CD4-positive, CD25-positive, alpha-beta regulatory T cell (primary cell): ENCODE measurements around the gene DYNC2H1. TPM values are rescaled to one million over a fixed set of nuclear protein-coding genes. Genes with fewer than 3 reads are reported as not detected.

Experiments
- ATAC-seq, 2 donors: fragments of 150-1000 bp; cut with Tn5 transposase; one replicate each; pipeline ENCODE4 v1.10.0; 2021; ENCODE audit warnings: low read depth in 2 of 2, moderate number of reproducible peaks in 2 of 2, moderate library complexity in 1 of 2
- DNase-seq, 3 donors: peaks; one replicate each; pipeline versions ENCODE4 v3.0.0 to v3.0.0-alpha.2; 2012 to 2022; ENCODE audit warnings: mixed read lengths in 1 of 3
- H3K27ac ChIP-seq: one replicate; pipeline ENCODE4 v1.7.0; 2013; ENCODE audit warnings: mild to moderate bottlenecking, low read length; ENCODE audit not compliant: insufficient read depth, poor library complexity, severe bottlenecking
- H3K27me3 ChIP-seq: one replicate; pipeline ENCODE4 v1.7.0; 2013; ENCODE audit warnings: low read length; ENCODE audit not compliant: control insufficient read depth, insufficient read depth
- H3K36me3 ChIP-seq: one replicate; pipeline ENCODE4 v1.7.0; 2013; ENCODE audit warnings: mild to moderate bottlenecking, low read length, moderate library complexity; ENCODE audit not compliant: control insufficient read depth, insufficient read depth
- H3K4me1 ChIP-seq: 2 replicates; pipeline ENCODE4 v1.7.0; 2013; ENCODE audit warnings: mild to moderate bottlenecking, low read length; ENCODE audit not compliant: insufficient read depth, control insufficient read depth, poor library complexity, severe bottlenecking
- H3K4me3 ChIP-seq: one replicate; pipeline ENCODE4 v1.7.0; 2013; ENCODE audit warnings: low read depth, mild to moderate bottlenecking, low read length, moderate library complexity
- H3K9me3 ChIP-seq, 2 experiments: 1 replicate in 1 of 2; 2 replicates in 1 of 2; pipeline ENCODE4 v1.7.0; 2013; ENCODE audit warnings: low read length in 2 of 2, mild to moderate bottlenecking in 1 of 2, moderate library complexity in 1 of 2; ENCODE audit not compliant: control insufficient read depth in 2 of 2
- H3K27ac Mint-ChIP-seq, 3 donors: one replicate each; pipeline ENCODE4 v1.8.0; 2020 to 2022; ENCODE audit warnings: mild to moderate bottlenecking in 3 of 3, mixed read lengths in 3 of 3, moderate library complexity in 2 of 3
- H3K27me3 Mint-ChIP-seq: one replicate; pipeline ENCODE4 v1.8.0; 2022; ENCODE audit warnings: mild to moderate bottlenecking, mixed read lengths
- H3K36me3 Mint-ChIP-seq: one replicate; pipeline ENCODE4 v1.8.0; 2020; ENCODE audit warnings: mixed read lengths
- H3K4me1 Mint-ChIP-seq, 4 donors: one replicate each; pipeline ENCODE4 v1.8.0; 2020 to 2022; ENCODE audit warnings: mixed read lengths in 4 of 4, mild to moderate bottlenecking in 1 of 4
- H3K4me3 Mint-ChIP-seq, 4 donors: one replicate each; pipeline ENCODE4 v1.8.0; 2020 to 2022; ENCODE audit warnings: mild to moderate bottlenecking in 4 of 4, mixed read lengths in 4 of 4, moderate library complexity in 3 of 4
- H3K9me3 Mint-ChIP-seq, 7 donors: one replicate each; pipeline ENCODE4 v1.8.0; 2020 to 2022; ENCODE audit warnings: mixed read lengths in 7 of 7, mild to moderate bottlenecking in 3 of 7, moderate library complexity in 2 of 7
- polyA plus RNA-seq, 4 donors: library from polyadenylated mRNA; unstranded; fragments of 300-500 nt; fragmentation: Illumina TruSeq; gene quantifications; one replicate each; pipeline ENCODE4 v1.2.3, GENCODE V29; 2021
- total RNA-seq: library from RNA; stranded (reverse); gene quantifications from one replicate; pipeline ENCODE4 v1.2.3, GENCODE V29; 2022

Gene DYNC2H1
- total and polyA plus RNA-seq, 5 donors from 2014 or later, result 0.10 to 1.8 (median 0.18) TPM

GRCh38 chr11:103147627-103148026 lies 38.4 kb downstream of the DYNC2H1 start:
- Mint-ChIP-seq H3K27ac (no peak overlapping the region), H3K36me3 (peaks cover 4% of the 10 kb centered on the region), H3K27me3 (no peaks in the 10 kb centered on the region), H3K4me1 (no peaks in the 10 kb centered on the region), H3K9me3 (peaks cover 0 to 2% (median 0%) of the 10 kb centered on the region in 7 donors), H3K4me3 (no peak overlapping the region)
- Histone ChIP-seq H3K27ac (no peak overlapping the region), H3K4me1 (no peaks in the 10 kb centered on the region), H3K9me3 (no peaks in the 10 kb centered on the region), H3K36me3 (no peaks in the 10 kb centered on the region), H3K4me3 (no peak overlapping the region), H3K27me3 (no peaks in the 10 kb centered on the region)
- ATAC-seq (no peak), DNase-seq (no peak)

- H3K9me3 ChIP-seq, result no peaks in the 10 kb centered on the region
- H3K36me3 ChIP-seq, result no peaks in the 10 kb centered on the region
- H3K27ac Mint-ChIP-seq, result no peak overlapping the region
- H3K27ac ChIP-seq, result no peak overlapping the region
- H3K4me3 ChIP-seq, result no peak overlapping the region
- no peak for DNase-seq
- no peak for ATAC-seq
- peaks cover 0 to 2% (median 0%) of the 10 kb centered on the region in 7 donors for H3K9me3 Mint-ChIP-seq
- no peaks in the 10 kb centered on the region for H3K27me3 Mint-ChIP-seq
- H3K4me1 ChIP-seq, result no peaks in the 10 kb centered on the region
- H3K4me3 Mint-ChIP-seq, result no peak overlapping the region
- H3K36me3 Mint-ChIP-seq, result peaks cover 3% of the 10 kb centered on the region
- H3K4me1 Mint-ChIP-seq, result no peaks in the 10 kb centered on the region
- H3K27me3 ChIP-seq, result no peaks in the 10 kb centered on the region
Measured at GRCh38 chr11:103157542-103157941, 48.3 kb downstream of the DYNC2H1 start.

- Mint-ChIP-seq H3K4me1 (no peaks in the 10 kb centered on the region), H3K36me3 (no peaks in the 10 kb centered on the region), H3K27ac (no peak overlapping the region), H3K4me3 (no peak overlapping the region), H3K9me3 (no peaks in the 10 kb centered on the region), H3K27me3 (peaks cover 4% of the 10 kb centered on the region)
- Histone ChIP-seq H3K27ac (no peak overlapping the region), H3K4me3 (no peak overlapping the region), H3K27me3 (no peaks in the 10 kb centered on the region), H3K36me3 (no peaks in the 10 kb centered on the region), H3K4me1 (no peaks in the 10 kb centered on the region), H3K9me3 (no peaks in the 10 kb centered on the region)
- DNase-seq, result no peak
- no peak for ATAC-seq
Measured at GRCh38 chr11:103164093-103164796, 55.0 kb downstream of the DYNC2H1 start.

GRCh38 chr11:103167166-103167565 lies 57.9 kb downstream of the DYNC2H1 start:
- Mint-ChIP-seq H3K27ac (no peak overlapping the region), H3K4me3 (no peak overlapping the region), H3K4me1 (no peaks in the 10 kb centered on the region), H3K36me3 (no peaks in the 10 kb centered on the region), H3K9me3 (no peaks in the 10 kb centered on the region), H3K27me3 (peaks cover 4% of the 10 kb centered on the region)
- Histone ChIP-seq H3K36me3 (no peaks in the 10 kb centered on the region), H3K27ac (no peak overlapping the region), H3K27me3 (no peaks in the 10 kb centered on the region), H3K4me3 (no peak overlapping the region), H3K9me3 (no peaks in the 10 kb centered on the region), H3K4me1 (no peaks in the 10 kb centered on the region)
- no peak for DNase-seq
- ATAC-seq, result no peak

GRCh38 chr11:103170865-103171264 lies 61.6 kb downstream of the DYNC2H1 start:
- H3K27ac Mint-ChIP-seq, result no peak overlapping the region
- no peaks in the 10 kb centered on the region for H3K9me3 Mint-ChIP-seq
- no peak overlapping the region for H3K4me3 Mint-ChIP-seq

GRCh38 chr11:103175461-103176129 lies 66.4 kb downstream of the DYNC2H1 start:
- H3K36me3 Mint-ChIP-seq, result peaks cover 2% of the 10 kb centered on the region
- ATAC-seq, result no peak
- H3K36me3 ChIP-seq, result no peaks in the 10 kb centered on the region
- H3K4me1 ChIP-seq, result no peaks in the 10 kb centered on the region
- H3K27ac Mint-ChIP-seq, result no peak overlapping the region
- H3K9me3 ChIP-seq, result no peaks in the 10 kb centered on the region
- no peaks in the 10 kb centered on the region for H3K9me3 Mint-ChIP-seq
- H3K4me1 Mint-ChIP-seq, result no peaks in the 10 kb centered on the region
- no peak overlapping the region for H3K27ac ChIP-seq
- no peak overlapping the region for H3K4me3 ChIP-seq
- no peak for DNase-seq
- H3K27me3 Mint-ChIP-seq, result no peaks in the 10 kb centered on the region
- H3K4me3 Mint-ChIP-seq, result no peak overlapping the region
- no peaks in the 10 kb centered on the region for H3K27me3 ChIP-seq

More at GRCh38 chr11:103170865-103171264, 61.6 kb downstream of the DYNC2H1 start:
- Mint-ChIP-seq H3K27me3 (peaks cover 4% of the 10 kb centered on the region), H3K36me3 (no peaks in the 10 kb centered on the region), H3K4me1 (no peaks in the 10 kb centered on the region)
- no peak overlapping the region for H3K4me3 ChIP-seq
- ATAC-seq (no peak), DNase-seq (no peak)
- H3K36me3 ChIP-seq, result no peaks in the 10 kb centered on the region
- H3K27me3 ChIP-seq, result no peaks in the 10 kb centered on the region
- no peaks in the 10 kb centered on the region for H3K9me3 ChIP-seq
- H3K4me1 ChIP-seq, result no peaks in the 10 kb centered on the region
- H3K27ac ChIP-seq, result no peak overlapping the region

GRCh38 chr11:103183981-103184611 lies 74.9 kb downstream of the DYNC2H1 start:
- H3K4me1 ChIP-seq, result no peaks in the 10 kb centered on the region
- no peak overlapping the region for H3K27ac Mint-ChIP-seq
- H3K9me3 Mint-ChIP-seq, result no peaks in the 10 kb centered on the region
- no peaks in the 10 kb centered on the region for H3K36me3 ChIP-seq
- ATAC-seq (no peak), DNase-seq (peak in 1 of 3 donors; percentile 7)
- H3K9me3 ChIP-seq, result no peaks in the 10 kb centered on the region
- no peak overlapping the region for H3K27ac ChIP-seq
- no peak overlapping the region for H3K4me3 ChIP-seq
- no peaks in the 10 kb centered on the region for H3K36me3 Mint-ChIP-seq
- no peaks in the 10 kb centered on the region for H3K4me1 Mint-ChIP-seq
- H3K27me3 Mint-ChIP-seq, result no peaks in the 10 kb centered on the region
- H3K4me3 Mint-ChIP-seq, result no peak overlapping the region
- no peaks in the 10 kb centered on the region for H3K27me3 ChIP-seq
